8988T (cell line): ENCODE data around the gene NOL6.
"Not testable (repeated sequence)": the region's sequence is repeated elsewhere in the genome, so short reads cannot be mapped to it uniquely, and the experiment has no call there.

Experiments
- DNase-seq: peaks from one replicate; pipeline ENCODE4 v3.0.0; 2011

The NOL6 gene

GRCh38 chr9:33426843-33427293 lies 46.9 kb downstream of the NOL6 start:
- DNase-seq = no peak

- DNase-seq = no peak
Measured at GRCh38 chr9:33425128-33425533, 48.6 kb downstream of the NOL6 start.

GRCh38 chr9:33424492-33424891 lies 49.2 kb downstream of the NOL6 start:
- not testable (repeated sequence) for DNase-seq

- not testable (repeated sequence) for DNase-seq
Measured at GRCh38 chr9:33424043-33424442, 49.7 kb downstream of the NOL6 start.

GRCh38 chr9:33419708-33420303 lies 53.9 kb downstream of the NOL6 start:
- no peak for DNase-seq

- no peak for DNase-seq
Measured at GRCh38 chr9:33418090-33418489, 55.6 kb downstream of the NOL6 start.

- DNase-seq = no peak
Measured at GRCh38 chr9:33416996-33417395, 56.7 kb downstream of the NOL6 start.

GRCh38 chr9:33415501-33416038 lies 58.2 kb downstream of the NOL6 start:
- DNase-seq = peak; percentile 47

- no peak for DNase-seq
Measured at GRCh38 chr9:33414889-33415500, 58.7 kb downstream of the NOL6 start.

- DNase-seq = no peak
Measured at GRCh38 chr9:33414268-33414667, 59.5 kb downstream of the NOL6 start.
